ENCODE measurements around the gene SERINC1.

DNA sequence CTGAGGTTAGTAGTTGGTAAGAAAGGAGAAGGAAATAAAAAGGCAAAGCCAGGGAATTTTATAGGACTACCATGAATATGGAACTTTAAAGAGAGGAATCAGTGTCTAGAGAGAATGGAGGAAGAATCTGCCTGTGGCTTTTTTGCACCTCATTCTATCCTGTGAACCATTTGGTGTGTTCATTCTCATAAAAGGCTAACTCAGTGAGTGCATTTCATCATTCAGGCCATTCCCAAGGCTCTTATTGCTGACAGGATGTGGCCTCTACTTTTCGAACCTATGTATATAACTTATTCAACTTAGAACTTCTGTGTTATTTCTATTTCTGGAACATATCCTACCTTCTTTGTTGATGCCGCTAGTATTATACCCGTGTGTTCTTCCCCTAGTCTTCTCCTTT lies 45.0 kb downstream of the SERINC1 start:
- TF ChIP-seq, protein P1, sequence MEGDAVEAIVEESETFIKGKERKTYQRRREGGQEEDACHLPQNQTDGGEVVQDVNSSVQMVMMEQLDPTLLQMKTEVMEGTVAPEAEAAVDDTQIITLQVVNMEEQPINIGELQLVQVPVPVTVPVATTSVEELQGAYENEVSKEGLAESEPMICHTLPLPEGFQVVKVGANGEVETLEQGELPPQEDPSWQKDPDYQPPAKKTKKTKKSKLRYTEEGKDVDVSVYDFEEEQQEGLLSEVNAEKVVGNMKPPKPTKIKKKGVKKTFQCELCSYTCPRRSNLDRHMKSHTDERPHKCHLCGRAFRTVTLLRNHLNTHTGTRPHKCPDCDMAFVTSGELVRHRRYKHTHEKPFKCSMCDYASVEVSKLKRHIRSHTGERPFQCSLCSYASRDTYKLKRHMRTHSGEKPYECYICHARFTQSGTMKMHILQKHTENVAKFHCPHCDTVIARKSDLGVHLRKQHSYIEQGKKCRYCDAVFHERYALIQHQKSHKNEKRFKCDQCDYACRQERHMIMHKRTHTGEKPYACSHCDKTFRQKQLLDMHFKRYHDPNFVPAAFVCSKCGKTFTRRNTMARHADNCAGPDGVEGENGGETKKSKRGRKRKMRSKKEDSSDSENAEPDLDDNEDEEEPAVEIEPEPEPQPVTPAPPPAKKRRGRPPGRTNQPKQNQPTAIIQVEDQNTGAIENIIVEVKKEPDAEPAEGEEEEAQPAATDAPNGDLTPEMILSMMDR (conservative IDR thresholded peaks at IDR 0.05 in 1 of 2, IDR thresholded peaks at IDR 0.05 in 1 of 2; ENCODE audit: low read depth in 1 of 2, low read length in 2 of 2) = no peak
- TF ChIP-seq EZH2 (IDR thresholded peaks at IDR 0.05; ENCODE audit: low read length, missing control alignments) = no peak
